Renal pelvis (tissue), 4 donors: ENCODE results near the gene VEGFB. TPM values are rescaled to one million over a fixed set of nuclear protein-coding genes. Genes with fewer than 3 reads are reported as not detected.
A peak's percentile ranks its signal among the peaks of the same experiment; 100 is the strongest.

Source experiments
- DNase-seq: peaks from one replicate; pipeline ENCODE4 v3.0.0-alpha.2; 2013
- polyA plus RNA-seq, 3 donors: library from polyadenylated mRNA; unstranded; fragments of 120-200 nt; gene quantifications; one replicate each; pipeline ENCODE4 v1.2.1, GENCODE V29; 2013; ENCODE audit not compliant: insufficient read length in 3 of 3

The VEGFB gene
- polyA plus RNA-seq, 3 donors: 92.3 to 102 (median 92.6) TPM

DNA sequence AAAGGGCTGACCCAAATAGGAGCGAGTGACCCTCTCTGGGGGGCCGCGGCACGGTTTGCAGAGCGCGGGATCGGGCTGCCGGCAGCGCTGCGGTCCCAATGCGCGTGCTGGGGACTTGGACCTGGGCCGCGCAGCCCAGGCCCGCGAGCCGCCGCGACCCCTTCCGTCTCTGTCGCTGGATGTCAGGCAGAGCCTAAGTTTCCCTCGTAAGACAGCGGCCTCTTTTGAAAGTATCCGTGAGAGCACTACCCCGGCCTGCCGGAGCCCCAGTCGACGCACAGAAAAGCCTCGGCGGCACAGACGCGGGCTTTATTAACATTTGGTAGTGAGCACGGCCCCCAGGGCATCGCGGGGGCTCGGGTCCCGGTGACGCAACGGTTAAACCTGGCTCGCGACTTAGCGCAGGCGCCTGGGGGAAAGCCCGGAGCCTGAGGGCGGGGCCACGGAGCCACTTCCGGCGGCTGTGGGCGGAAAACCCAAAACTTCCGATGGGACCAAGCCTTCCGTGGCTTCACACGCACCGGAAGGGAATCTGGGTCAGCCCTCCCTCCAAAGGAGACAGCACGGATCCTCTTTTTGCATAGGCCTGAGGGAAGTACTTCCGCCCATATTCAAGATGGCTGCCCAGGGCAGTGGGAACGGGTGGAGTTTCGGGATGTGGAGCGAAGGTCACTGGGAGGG, 35.3 kb downstream of the VEGFB start:
- DNase-seq: peak; percentile 100

DNA sequence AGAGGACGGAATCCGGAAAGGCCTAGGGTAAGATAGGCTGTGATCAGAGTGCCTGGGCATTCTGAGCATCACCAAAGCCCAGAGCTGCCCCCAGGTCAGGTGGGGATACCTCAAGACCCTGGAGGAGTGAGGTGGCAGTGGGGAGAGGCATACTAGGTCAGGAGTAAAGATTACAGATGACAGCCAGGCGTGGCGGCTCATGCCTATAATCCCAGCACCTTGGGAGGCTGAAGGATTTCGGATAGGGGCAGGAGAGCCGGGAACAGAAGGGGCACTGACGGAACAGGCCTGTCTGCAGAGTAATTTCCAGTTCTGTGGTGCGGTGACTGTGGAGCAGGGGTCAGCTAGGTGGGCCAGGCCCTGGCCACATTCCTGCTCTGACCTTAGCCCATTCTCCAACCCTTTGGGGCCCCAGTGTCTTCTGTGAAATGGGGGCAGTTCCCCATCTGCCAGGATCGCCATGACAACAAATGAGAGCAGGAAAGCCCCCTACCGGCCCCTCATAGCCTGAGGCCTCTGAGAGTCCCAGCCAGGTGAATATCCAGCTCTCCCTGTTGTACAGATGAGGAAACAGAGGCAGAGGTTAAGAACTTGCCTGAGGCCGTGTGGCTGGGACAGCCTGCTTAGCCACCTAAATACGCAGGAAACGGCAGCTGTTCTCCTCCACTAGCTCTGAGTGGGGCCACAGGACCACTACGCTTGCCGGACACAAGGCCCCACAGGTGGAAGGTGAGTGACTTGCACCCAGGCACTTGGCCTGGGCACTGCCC, 40.8 kb downstream of the VEGFB start:
- DNase-seq: no peak

DNA sequence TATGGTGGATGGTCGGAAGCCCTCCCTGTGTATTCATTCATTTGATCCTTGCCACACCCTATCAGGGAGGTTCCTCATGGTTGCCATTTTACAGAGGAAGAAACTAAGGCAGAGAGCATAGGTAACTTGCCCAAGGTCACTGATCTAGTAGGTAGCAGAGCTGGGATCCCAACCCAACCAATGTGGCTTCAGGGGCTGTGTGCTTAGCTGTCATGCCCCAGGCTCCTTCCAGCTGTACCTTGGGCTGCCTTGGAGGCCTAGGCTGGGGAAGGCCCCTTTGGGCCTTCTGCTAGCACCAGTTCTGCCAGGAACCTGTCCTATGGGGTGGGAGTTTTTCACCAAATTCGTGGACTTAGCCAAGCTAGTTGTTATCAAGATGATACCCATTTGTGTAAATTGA, 41.5 kb downstream of the VEGFB start:
- no peak for DNase-seq

DNA sequence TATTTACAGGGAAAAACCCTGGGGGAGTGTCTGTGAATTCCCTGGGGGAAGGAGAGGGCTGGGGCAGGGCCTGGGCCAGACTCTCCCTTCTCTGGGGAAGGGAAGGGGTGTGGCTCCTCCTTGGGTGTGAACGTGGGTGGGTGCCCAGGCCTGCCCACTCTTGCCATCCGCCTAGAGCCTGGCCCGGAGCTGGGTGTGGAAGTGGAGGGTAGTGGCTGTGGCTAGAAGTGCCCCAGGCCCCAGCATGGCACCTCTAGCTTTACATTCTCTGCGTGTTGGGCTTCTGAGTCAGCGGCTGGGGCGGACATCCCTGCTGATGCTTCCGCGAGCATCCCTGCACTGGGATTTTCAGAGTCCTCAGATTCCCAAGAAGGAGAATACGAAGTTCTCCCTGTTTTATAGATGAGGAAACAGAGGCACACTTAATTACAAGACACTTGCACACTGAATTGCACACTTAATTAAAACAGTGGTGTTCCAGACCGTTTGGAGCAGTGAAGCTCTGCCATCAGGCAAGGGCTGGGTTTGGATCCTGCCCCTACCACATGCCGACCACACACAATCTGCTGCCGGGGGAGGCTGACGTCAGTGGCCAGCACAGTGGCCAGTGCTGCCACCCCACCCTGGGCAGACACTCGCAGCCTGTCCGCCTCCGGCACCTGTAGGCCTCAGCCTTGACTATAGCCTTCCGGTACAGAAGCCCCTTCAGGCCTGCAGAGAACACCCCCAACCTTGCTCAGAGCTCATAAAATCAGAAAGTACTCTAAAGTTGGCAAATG, 42.5 kb downstream of the VEGFB start:
- DNase-seq: no peak

DNA sequence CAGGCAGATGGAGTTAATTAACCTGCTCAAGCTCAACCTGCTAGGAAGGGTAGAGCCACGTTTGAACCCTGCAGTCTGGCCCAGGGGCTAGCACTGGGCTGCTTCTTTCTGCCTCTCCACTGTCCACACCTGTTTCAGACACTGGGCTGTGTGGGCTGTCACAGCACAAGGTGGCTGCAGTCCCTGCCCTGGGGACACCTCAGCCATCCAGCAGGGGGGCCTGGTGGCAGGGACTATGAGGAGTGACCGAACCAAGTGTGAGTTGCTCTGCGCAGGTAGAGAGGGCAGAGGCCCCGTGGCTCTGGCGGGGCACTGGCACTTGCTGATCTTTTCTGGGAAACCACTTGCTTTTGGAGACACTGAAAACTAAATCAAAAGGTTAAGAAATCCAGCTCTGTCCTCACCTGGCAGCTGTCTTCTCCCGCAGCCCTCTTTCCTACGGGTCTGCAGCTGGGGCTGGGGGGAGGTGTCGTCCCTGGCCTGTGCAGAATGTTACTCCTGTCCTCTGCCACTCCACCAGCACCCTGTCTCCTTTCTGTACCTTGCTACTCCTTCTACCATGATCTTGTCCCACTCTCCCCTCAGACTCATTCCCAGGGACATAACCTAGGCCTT, 44.3 kb downstream of the VEGFB start:
- no peak for DNase-seq

DNA sequence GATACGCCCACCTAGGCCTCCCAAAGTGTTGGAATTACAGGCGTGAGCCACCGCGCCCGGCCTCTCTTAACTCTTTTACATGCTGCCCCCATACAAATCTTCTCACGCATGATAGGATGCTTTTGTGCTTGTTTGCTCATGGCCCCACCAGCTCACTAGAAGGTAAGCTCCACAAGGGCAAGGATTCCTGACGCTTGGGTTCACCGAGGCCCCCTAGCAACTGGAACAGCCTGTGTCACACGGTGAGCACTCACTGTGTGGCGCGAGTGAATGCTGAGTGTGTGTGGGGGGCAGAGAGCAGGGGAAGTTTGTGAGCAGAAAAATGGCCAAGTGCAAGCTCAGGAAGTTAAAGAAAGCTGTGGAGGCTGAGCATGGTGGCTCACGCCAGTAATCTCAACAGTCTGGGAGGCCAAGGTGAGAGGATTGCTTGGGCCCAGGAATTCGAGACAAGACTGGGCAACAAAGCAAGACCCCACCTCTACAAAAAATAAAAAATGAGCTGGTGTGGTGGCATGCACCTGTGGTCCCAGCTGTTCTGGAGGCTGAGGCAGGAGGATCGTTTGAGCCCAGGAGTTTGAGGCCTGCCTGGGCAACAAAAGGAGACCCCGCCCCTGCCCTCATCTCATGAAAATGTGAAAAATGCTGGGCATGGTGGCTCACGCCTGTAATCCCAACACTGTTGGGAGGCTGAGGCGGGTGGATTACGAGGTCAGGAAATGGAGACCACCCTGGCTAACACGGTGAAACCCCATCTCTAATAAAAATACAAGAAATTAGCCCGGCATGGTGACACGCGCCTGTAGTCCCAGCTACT, 47.8 kb downstream of the VEGFB start:
- DNase-seq: no peak

DNA sequence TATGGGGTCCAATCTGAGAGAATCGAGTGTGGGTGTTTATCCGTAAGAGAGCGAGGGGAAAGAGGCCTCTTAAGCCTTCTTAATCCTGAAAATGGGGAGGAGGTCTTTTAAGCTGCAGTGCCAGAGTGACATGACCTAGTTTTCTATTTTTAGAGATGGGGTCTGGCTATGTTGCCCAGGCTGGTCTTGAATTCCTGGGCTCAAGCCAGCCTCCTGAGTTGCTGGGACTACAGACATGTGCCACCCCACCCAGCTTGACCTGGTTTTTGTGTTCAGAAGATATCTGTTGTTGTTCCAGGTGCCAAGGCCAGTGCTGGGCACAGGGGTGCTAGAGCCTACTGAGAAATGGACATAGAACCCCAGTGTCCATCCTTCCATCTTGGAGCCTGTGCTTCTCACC, 48.7 kb downstream of the VEGFB start:
- DNase-seq: no peak

DNA sequence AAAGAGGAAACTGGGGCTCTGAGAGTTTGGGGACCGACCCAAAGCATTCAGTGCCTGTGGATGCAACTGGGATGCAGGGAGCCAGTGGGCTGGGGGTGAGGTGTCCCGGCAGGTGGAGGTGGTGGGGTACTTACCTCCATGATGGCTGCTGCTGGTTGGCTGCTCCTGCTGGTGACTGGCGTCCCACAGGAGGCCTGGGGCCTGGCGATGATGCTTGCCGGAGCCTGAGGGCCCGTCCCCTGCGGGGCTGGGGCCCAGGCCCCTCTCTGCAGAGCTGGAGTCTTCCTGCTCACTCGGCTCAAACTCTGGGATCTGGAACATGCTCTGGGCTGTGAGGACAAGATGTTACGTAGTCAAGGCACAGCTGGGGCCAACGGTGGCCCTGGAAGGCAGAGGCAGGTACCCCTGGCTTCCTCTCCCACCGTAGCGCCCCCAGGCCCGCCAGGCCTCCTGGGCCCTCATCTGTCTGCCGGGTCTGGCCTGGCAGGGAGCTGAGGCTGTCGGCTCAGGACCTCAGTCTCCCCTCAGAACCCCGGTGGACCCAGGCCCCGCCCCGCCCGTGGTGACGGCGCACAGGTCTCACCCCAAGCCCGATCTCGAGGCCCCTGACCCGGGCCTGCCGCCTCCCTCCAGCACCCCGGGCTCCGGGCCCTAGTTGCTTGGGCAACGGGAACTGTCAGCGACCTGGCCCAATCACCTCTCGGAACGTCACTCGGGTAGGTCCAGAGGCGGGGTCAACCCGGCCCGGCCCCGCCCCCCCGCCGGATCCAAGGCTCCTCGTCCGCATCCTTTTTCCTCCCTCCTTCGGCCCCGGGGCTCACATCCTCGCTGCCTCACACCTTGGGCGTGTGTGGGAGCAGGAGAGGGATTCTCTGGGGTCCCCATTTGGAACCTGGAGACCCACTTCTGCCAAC, 49.9 kb downstream of the VEGFB start, which contains the start of gene BAD:
Gene BAD, minus strand, starts transcription at position 618 of the 914 bp plus-strand sequence. Its CDS starts 297 bp downstream, at position 321.
- peak; percentile 94 for DNase-seq

DNA sequence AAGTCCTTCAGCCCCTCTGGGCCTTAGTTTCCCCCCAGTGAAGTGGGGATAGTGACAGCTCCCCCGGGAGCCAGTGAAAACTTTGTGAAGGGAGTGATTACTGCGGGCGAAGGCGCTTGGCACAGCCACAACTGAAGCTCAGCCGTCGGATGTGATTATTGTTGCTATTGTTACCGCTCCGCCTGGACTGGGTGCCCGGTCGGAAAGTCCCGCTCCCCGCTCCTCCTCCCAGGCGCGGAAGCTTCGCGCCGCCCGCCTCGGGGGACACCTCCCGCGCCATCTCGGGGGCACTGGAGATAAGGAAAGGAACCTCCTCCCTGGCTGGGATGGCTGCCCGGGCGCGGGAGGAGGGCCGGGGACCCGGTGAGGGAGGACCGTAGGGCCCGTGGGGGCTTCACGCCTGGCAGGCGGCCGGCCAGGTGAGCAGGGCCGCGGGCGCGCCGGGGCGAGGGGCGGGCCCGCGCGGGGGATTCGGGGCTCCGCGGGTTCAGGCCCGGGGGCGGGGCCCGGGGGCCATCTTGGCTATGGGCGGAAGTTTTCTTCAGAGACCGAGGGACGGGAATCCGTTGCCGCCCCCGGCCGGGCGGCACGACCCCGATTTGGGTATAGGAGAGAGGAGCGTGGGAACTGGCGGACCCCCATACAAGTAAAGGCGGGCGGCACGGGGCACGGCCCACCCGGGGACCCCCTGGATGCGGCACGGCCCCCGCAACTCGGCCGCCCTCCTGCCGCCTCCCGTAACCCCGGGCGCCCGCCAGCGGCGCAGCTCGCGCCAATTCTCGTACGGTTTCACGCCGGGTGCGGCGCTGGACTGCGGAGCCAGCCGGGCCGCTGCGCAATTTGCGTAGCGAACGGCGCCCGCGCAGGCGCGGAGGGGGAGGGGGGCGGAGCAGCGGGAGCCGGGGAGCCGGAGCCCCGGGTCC, 50.8 kb downstream of the VEGFB start, which contains the start of gene GPR137:
Gene GPR137, plus strand, starts transcription at position 887 of the 923 bp plus-strand sequence. CDS start 677 bp downstream, outside the sequence.
- DNase-seq: peak; percentile 80

DNA sequence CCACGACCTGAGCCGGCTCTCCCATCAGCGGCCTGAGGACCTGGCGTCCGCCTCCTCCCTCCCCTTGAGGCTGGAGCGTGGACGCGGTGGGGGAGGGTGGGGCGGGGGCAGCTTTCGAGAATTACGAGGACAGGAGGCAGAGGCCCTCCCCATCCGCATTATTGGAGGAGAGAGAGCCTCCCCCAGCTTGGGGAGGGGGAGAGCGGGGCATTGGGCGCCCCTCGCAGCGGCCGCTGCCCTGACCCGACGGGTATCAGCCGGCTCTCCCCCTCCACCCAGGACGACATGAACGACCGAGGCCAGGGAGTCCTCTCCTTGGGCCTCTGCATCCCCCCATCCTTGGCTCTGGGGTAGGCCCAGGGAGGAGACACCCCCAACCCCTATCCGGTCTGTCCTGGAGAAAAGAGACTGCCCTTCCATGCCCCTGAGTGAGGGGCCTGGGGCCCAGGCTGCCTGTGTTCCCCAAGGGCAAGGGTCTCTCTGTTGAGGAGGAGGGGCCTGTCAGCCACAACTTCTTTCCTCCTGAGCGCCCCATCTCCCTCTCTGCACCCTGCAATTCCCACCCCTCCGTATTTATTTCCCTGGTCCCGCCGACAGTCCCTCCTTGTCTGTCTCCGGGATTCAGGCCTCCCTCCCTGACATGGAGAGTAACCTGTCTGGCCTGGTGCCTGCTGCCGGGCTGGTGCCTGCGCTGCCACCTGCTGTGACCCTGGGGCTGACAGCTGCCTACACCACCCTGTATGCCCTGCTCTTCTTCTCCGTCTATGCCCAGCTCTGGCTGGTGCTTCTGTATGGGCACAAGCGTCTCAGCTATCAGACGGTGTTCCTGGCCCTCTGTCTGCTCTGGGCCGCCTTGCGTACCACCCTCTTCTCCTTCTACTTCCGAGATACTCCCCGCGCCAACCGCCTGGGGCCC, 51.8 kb downstream of the VEGFB start:
- DNase-seq: no peak

DNA sequence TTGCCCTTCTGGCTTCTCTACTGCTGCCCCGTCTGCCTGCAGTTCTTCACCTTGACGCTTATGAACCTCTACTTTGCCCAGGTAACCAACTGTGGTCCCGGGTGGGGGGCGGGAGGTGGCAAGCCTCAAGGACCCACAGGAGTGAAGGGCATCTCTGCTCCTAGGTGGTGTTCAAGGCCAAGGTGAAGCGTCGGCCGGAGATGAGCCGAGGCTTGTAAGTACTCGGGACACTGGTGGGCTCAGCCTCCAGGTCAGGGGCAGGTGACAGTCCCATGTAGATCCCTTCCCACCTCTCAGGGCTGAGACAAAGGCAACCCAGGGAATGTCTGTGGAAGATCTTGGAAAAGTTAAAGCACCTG, 52.4 kb downstream of the VEGFB start:
- DNase-seq: no peak

DNA sequence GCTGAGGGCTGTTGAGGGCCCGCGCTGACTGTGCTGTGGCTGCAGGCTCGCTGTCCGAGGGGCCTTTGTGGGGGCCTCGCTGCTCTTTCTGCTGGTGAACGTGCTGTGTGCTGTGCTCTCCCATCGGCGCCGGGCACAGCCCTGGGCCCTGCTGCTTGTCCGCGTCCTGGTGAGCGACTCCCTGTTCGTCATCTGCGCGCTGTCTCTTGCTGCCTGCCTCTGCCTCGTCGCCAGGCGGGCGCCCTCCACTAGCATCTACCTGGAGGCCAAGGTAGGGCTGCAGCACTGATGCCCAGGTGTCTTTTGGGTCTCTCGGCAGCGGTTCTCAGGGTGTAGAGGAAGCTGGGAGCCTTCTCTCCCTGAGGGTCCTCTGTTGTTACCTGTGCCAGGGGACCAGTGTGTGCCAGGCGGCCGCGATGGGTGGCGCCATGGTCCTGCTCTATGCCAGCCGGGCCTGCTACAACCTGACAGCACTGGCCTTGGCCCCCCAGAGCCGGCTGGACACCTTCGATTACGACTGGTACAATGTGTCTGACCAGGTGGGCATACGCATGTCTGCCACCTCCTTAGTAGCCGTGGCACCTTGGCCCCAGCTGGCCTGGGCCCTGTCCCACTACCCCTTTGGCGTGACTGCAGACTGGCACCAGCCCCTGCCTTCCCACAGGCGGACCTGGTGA, 53.4 kb downstream of the VEGFB start:
- no peak for DNase-seq

DNA sequence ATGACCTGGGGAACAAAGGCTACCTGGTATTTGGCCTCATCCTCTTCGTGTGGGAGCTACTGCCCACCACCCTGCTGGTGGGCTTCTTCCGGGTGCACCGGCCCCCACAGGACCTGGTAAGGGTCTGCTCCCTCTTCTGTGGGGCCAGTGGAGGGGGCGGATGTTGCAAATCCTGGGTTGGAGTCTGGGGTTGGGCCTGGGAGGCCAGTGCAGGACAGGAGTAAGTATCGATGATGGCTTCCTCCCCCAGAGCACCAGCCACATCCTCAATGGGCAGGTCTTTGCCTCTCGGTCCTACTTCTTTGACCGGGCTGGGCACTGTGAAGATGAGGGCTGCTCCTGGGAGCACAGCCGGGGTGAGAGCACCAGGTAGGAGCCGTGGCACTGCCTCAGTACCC, 54.0 kb downstream of the VEGFB start:
- no peak for DNase-seq
